K562 (cell line): ENCODE results near the gene LRGUK. TPM values are rescaled to one million over a fixed set of nuclear protein-coding genes. Genes with fewer than 3 reads are reported as not detected.

Source experiments
- ATAC-seq: fragments of 200-7000 bp; cut with Tn5 transposase; 3 replicates; pipeline ENCODE4 v1.9.1; 2020; ENCODE audit warnings: moderate library complexity
- Bru-seq: library from RNA; stranded (reverse); fragments of 400-500 nt; gene quantifications from one replicate; lab custom pipeline; 2021; lab: Mats Ljungman, UMichigan
- BruChase-seq, 2 experiments: library from RNA; stranded (reverse); fragments of 400-500 nt; gene quantifications; one replicate each; lab custom pipeline; 2021; lab: Mats Ljungman, UMichigan
- BruUV-seq: library from RNA; stranded (reverse); fragments of 400-500 nt; replicated peaks from 2 replicates; lab custom pipeline; 2021; lab: Mats Ljungman, UMichigan
- CTCF ChIA-PET: fragments of 300-600 bp; formaldehyde crosslinking; extraction: SDS; loops from one replicate; lab custom pipeline; 2021; ENCODE audit warnings: low intra/inter-chr PET ratio; lab: Yijun Ruan, JAX
- POLR2A ChIA-PET: fragments of 300-600, 350-650 bp; sonication (Branson Sonifier 250); formaldehyde crosslinking; extraction: SDS; loops from one replicate; lab custom pipeline; 2021; ENCODE audit warnings: antibody characterized with exemption, inconsistent platforms; lab: Yijun Ruan, JAX
- DNase-seq, 4 experiments: peaks; one replicate each; pipeline versions ENCODE4 v3.0.0 to v3.0.0-alpha.2; 2011 to 2018; ENCODE audit warnings: low spot score in 3 of 4, mixed read lengths in 3 of 4; ENCODE audit errors: extremely low read depth in 1 of 4
- FAIRE-seq: peaks from 2 replicates; lab custom pipeline; 2011; peaks lifted over from hg19 to GRCh38; lab: Jason Lieb, UNC
- H2AFZ ChIP-seq: 2 replicates; pipeline ENCODE4 v1.6.0; 2011; ENCODE audit warnings: low read depth, low read length, control low read depth, inconsistent platforms
- H3K27ac ChIP-seq: fragments of 200-600 bp; 3 replicates; pipeline ENCODE4 v1.8.0; 2011; ENCODE audit warnings: low read depth, mild to moderate bottlenecking, control low read depth, inconsistent platforms, low read length, moderate library complexity, mixed read lengths; ENCODE audit errors: extremely low read depth
- H3K27me3 ChIP-seq, 2 experiments: fragments of 300-600 bp in 1 of 2; 2 replicates in 1 of 2; 3 replicates in 1 of 2; pipeline versions ENCODE4 v1.6.0 to v1.8.0; 2011; ENCODE audit warnings: inconsistent platforms in 2 of 2, low read length in 2 of 2, mild to moderate bottlenecking in 1 of 2, mixed read lengths in 1 of 2, moderate library complexity in 1 of 2; ENCODE audit not compliant: control insufficient read depth in 2 of 2, insufficient read depth in 2 of 2
- H3K36me3 ChIP-seq: fragments of 300-600 bp; 3 replicates; pipeline ENCODE4 v1.8.0; 2011; ENCODE audit warnings: mild to moderate bottlenecking, low read length, inconsistent platforms; ENCODE audit not compliant: control insufficient read depth, insufficient read depth
- H3K4me1 ChIP-seq, 2 experiments: fragments of 200-600 bp in 1 of 2; replicated peaks in 1 of 2; 2 replicates in 1 of 2; 3 replicates in 1 of 2; pipeline versions ENCODE4 v1.5.1 to v1.8.0; 2011; ENCODE audit warnings: inconsistent platforms in 2 of 2, low read length in 2 of 2, mild to moderate bottlenecking in 1 of 2, mixed read lengths in 1 of 2, moderate library complexity in 1 of 2; ENCODE audit not compliant: control insufficient read depth in 2 of 2, insufficient read depth in 2 of 2
- H3K4me2 ChIP-seq: 2 replicates; pipeline ENCODE4 v1.6.1; 2011; ENCODE audit warnings: low read length, control low read depth, inconsistent platforms, mixed read lengths; ENCODE audit not compliant: insufficient read depth
- H3K4me3 ChIP-seq: fragments of 200-600 bp; sonication (generic), shearing (Covaris generic); 2 replicates; pipeline ENCODE4 v1.5.1; 2016; ENCODE audit warnings: control low read depth, inconsistent platforms
- H3K79me2 ChIP-seq: fragments of 200-600 bp; 3 replicates; pipeline ENCODE4 v1.8.0; 2011; ENCODE audit warnings: low read length, inconsistent platforms; ENCODE audit not compliant: control insufficient read depth, insufficient read depth
- H3K9ac ChIP-seq, 2 experiments: 2 replicates each; pipeline versions ENCODE4 v1.6.0 to v1.6.1; 2011; ENCODE audit warnings: low read depth in 2 of 2, low read length in 2 of 2, control low read depth in 1 of 2, inconsistent platforms in 1 of 2, mild to moderate bottlenecking in 1 of 2, mixed read lengths in 1 of 2; ENCODE audit not compliant: insufficient read depth in 1 of 2
- H3K9me1 ChIP-seq: one replicate; pipeline ENCODE4 v1.6.0; 2011; ENCODE audit warnings: inconsistent platforms, mild to moderate bottlenecking, low read length, moderate library complexity; ENCODE audit not compliant: control insufficient read depth, insufficient read depth
- H3K9me3 ChIP-seq: replicated peaks from 2 replicates; pipeline ENCODE4 v1.5.1; 2011; ENCODE audit warnings: low read depth, low read length, inconsistent platforms; ENCODE audit not compliant: control insufficient read depth, insufficient read depth
- H4K20me1 ChIP-seq: replicated peaks from 2 replicates; pipeline ENCODE4 v1.6.1; 2011; ENCODE audit warnings: low read length, inconsistent platforms, mixed read lengths; ENCODE audit not compliant: control insufficient read depth, insufficient read depth
- E2F1 ChIP-seq: sonication (generic); formaldehyde crosslinking; IDR thresholded peaks from 2 replicates; pipeline ENCODE4 v1.8.1; 2023; ENCODE audit warnings: mild to moderate bottlenecking, missing genetic modification reagents, moderate library complexity
- EHMT2 ChIP-seq: fragments of 450-650 bp; IDR thresholded peaks from 2 replicates; pipeline ENCODE4 v1.6.1; 2018; ENCODE audit warnings: antibody characterized with exemption
- FOXJ2 ChIP-seq: fragments of 200-800 bp; sonication (Bioruptor generic); IDR thresholded peaks from 2 replicates; pipeline ENCODE4 v1.6.1; 2016; ENCODE audit warnings: missing genetic modification characterization, missing compliant biosample characterization
- GATA2 ChIP-seq: sonication (generic); formaldehyde crosslinking; IDR thresholded peaks from 2 replicates; pipeline ENCODE4 v1.4.0; 2020; ENCODE audit warnings: mild to moderate bottlenecking, missing genetic modification reagents
- HNRNPH1 ChIP-seq: fragments of 200-400 bp; formaldehyde crosslinking; optimal IDR thresholded peaks from 2 replicates; pipeline ENCODE3; 2017; ENCODE audit warnings: low read depth, mild to moderate bottlenecking, low read length, moderate library complexity
- HNRNPLL ChIP-seq: fragments of 200-400 bp; formaldehyde crosslinking; IDR thresholded peaks from 2 replicates; pipeline ENCODE4 v1.6.1; 2017; ENCODE audit warnings: low read length, low read depth, mild to moderate bottlenecking; ENCODE audit not compliant: poor library complexity, severe bottlenecking
- MBD2 ChIP-seq: sonication (generic); IDR thresholded peaks from 2 replicates; pipeline ENCODE4 v1.6.1; 2016; ENCODE audit warnings: low read depth, borderline replicate concordance
- MCM3 ChIP-seq: fragments of 450-650 bp; IDR thresholded peaks from 2 replicates; pipeline ENCODE4 v1.6.1; 2016
- MXI1 ChIP-seq: IDR thresholded peaks from 2 replicates; pipeline ENCODE4 v1.6.1; 2011; ENCODE audit warnings: low read depth, mild to moderate bottlenecking, improper control_type of control experiment, low read length
- PHB2 ChIP-seq: fragments of 450-650 bp; IDR thresholded peaks from 2 replicates; pipeline ENCODE4 v1.6.1; 2017; ENCODE audit warnings: low read depth
- RUNX1 ChIP-seq: sonication (generic); IDR thresholded peaks from 2 replicates; pipeline ENCODE4 v1.6.1; 2016; ENCODE audit warnings: antibody characterized with exemption, low read depth
- TCF7 ChIP-seq: sonication (generic); IDR thresholded peaks from 2 replicates; pipeline ENCODE4 v1.6.1; 2016; ENCODE audit warnings: antibody characterized with exemption, borderline replicate concordance
- XRCC5 ChIP-seq: fragments of 200-400 bp; formaldehyde crosslinking; IDR thresholded peaks from 2 replicates; pipeline ENCODE4 v1.6.1; 2017; ENCODE audit warnings: low read depth, mild to moderate bottlenecking, low read length
- ZNF140 ChIP-seq: fragments of 250-450 bp; sonication (Bioruptor Pico); IDR thresholded peaks from 2 replicates; pipeline ENCODE4 v1.8.0; 2021; ENCODE audit warnings: moderate library complexity, mild to moderate bottlenecking, inconsistent platforms
- ZNF512 ChIP-seq: IDR thresholded peaks from 2 replicates; pipeline ENCODE4 v1.6.1; 2016; ENCODE audit warnings: missing genetic modification characterization, missing compliant biosample characterization
- WGBS: fragments of 100-300 bp; shearing (Covaris generic); methylation state at CpG from one replicate; pipeline ENCODE4 v1.1.6; 2016; ENCODE audit warnings: low coverage, mixed read lengths; ENCODE audit not compliant: insufficient coverage; ENCODE audit errors: missing lambda C conversion rate; 5-methylcytosine and 5-hydroxymethylcytosine counted together
- in situ Hi-C: fragments of 300-500 bp; cut with MboI; formaldehyde crosslinking; loops from 4 replicates; pipeline ENCODE4 v1.15.0; 2018; ENCODE audit warnings: inconsistent platforms, mixed read lengths
- intact Hi-C: fragments of 100-400 bp; cut with micrococcal nuclease; formaldehyde crosslinking; loops from 2 replicates; pipeline ENCODE4 v1.14.2; 2022
- long read RNA-seq, 3 experiments: library from polyadenylated mRNA in 2 of 3; library from RNA in 1 of 3; unstranded in 2 of 3; stranded (forward) in 1 of 3; transcript quantifications; one replicate each; pipeline ENCODE4 v2.0.0, GENCODE V29; 2019 to 2022
- polyA minus RNA-seq, 3 experiments: library from RNA; depleted of rRNA, polyadenylated mRNA; stranded (reverse); fragments of >200 nt; gene quantifications; 2 replicates each; pipeline ENCODE4 v1.2.3, GENCODE V29; 2011
- polyA plus RNA-seq, 8 experiments: library from polyadenylated mRNA; depleted of rRNA in 4 of 8; stranded (reverse) in 5 of 8; unstranded in 3 of 8; fragments of >200 nt; fragmentation: Nextera tagmentation in 2 of 8; fragmentation: Illumina TruSeq in 1 of 8; extraction: Ambion mirVana in 2 of 8; extraction: Trizol in 1 of 8; gene quantifications; 2 replicates each; pipeline versions ENCODE4 v1.2.1 to v1.2.3, GENCODE V29; 2011 to 2014; ENCODE audit warnings: inconsistent platforms in 1 of 8, missing spikeins in 1 of 8
- total RNA-seq, 7 experiments: library from RNA; depleted of rRNA in 6 of 7; stranded (reverse); fragments of >200 nt in 6 of 7; fragmentation: Illumina TruSeq in 2 of 7; extraction: Trizol in 2 of 7; gene quantifications; 2 replicates each; pipeline versions ENCODE4 v1.2.1 to v1.2.3, GENCODE V29; 2011 to 2021; ENCODE audit warnings: low replicate concordance in 1 of 7

LRGUK gene
- 0.56 and 0.60 TPM in 2 replicates for total RNA-seq (2011; cell fraction: chromatin; rRNA removed; ENCODE audit: low replicate concordance)
- total RNA-seq (2011; cell fraction: nucleolus; rRNA removed): 0.17 and 0.53 TPM in 2 replicates
- 1.3 TPM in 1 of 2 replicates, not detected in the other for total RNA-seq (2011; cell fraction: nucleoplasm; rRNA removed)
- total RNA-seq (2014; rRNA removed): 0.18 and 0.24 TPM in 2 replicates
- 0.18 and 0.22 TPM in 2 replicates for total RNA-seq (2014; rRNA removed; fragmentation: Illumina TruSeq; extraction: Trizol)
- total RNA-seq (2015; rRNA removed; fragmentation: Illumina TruSeq; extraction: Trizol): 0.26 and 0.33 TPM in 2 replicates
- total RNA-seq (2021): 0.13 TPM in 2 replicates
- 0.15 and 0.21 TPM in 2 replicates for polyA plus RNA-seq (2011; rRNA removed)
- 0.01 and 0.09 TPM in 2 replicates for polyA plus RNA-seq (2011; cell fraction: cytosol; rRNA removed)
- 0.43 and 0.46 TPM in 2 replicates for polyA plus RNA-seq (2011; cell fraction: nucleus; rRNA removed)
- polyA plus RNA-seq (2012): 0.10 and 0.33 TPM in 2 replicates
- 0.18 and 0.21 TPM in 2 replicates for polyA plus RNA-seq (2014; fragmentation: Illumina TruSeq; extraction: Trizol)
- under 1 TPM; 0.04 TPM for polyA plus RNA-seq (2014; fragmentation: Nextera tagmentation; extraction: Ambion mirVana)
- 0.07 and 0.16 TPM in 2 replicates for polyA plus RNA-seq (2014; rRNA removed)
- polyA minus RNA-seq (2011; rRNA and poly(A)+ RNA removed): 0.42 and 1.2 TPM in 2 replicates
- not detected in 2 replicates for polyA minus RNA-seq (2011; cell fraction: cytosol; rRNA and poly(A)+ RNA removed)
- polyA minus RNA-seq (2011; cell fraction: nucleus; rRNA and poly(A)+ RNA removed): 0.33 and 1.3 TPM in 2 replicates
- Bru-seq, nascent RNA: percentile 24 among the genes with signal in this experiment
- BruChase-seq, experiment 1, labeled RNA remaining after a 2-hour chase: percentile 27 among the genes with signal in this experiment
- percentile 28 among the genes with signal in this experiment for BruChase-seq, experiment 2, labeled RNA remaining after a 6-hour chase
- long read RNA-seq, experiment 1: 0 reads
- long read RNA-seq, experiment 2: 0 reads
- long read RNA-seq, experiment 3: 0 reads

GRCh38 chr7:134126966-134127848, at the start of gene LRGUK:
TSS of gene LRGUK (plus strand) at chr7:134127340. CDS start at chr7:134127368, 28 bp downstream.
- Histone ChIP-seq H2AFZ (peak within 1 kb of the TSS; percentile 100), H3K27ac (no peak within 1 kb of the TSS), H3K9me1 (no peaks in the 10 kb centered on the region), H4K20me1 (no peaks in the 10 kb centered on the region), H3K9ac (peak within 1 kb of the TSS; percentile 22 to 83), H3K27me3 (peaks cover 6 to 13% of the 10 kb centered on the region in 2 experiments; a peak in 2 of 5 replicates), H3K4me2 (peak within 1 kb of the TSS; percentile 97), H3K4me3 (peak within 1 kb of the TSS; percentile 57), H3K4me1 (peaks cover 6 to 11% of the 10 kb centered on the region in 2 experiments; a peak in 3 of 5 replicates), H3K79me2 (no peaks in the 10 kb centered on the region), H3K36me3 (no peaks in the 10 kb centered on the region), H3K9me3 (no peaks in the 10 kb centered on the region)
- 5% methylated on average over 43 of the region's 43 CpGs for WGBS
- DNase-seq (peak; percentile 92 to 98 (median 96)), FAIRE-seq (peak; percentile 88), ATAC-seq (peak; percentile 100)
- no TSS peak for BruUV-seq
- ChIA-PET CTCF (no interaction called here), POLR2A (interaction anchor here (0.8 to 1.2 kb wide), 6 partner anchors 9 to 373 kb away, joined by 3 to 7 read pairs (median 3); no protein-coding TSS in a partner anchor)
- in situ Hi-C loops: no loop called here
- intact Hi-C loops: no loop called here
- TF ChIP-seq TCF7: 0 out of 2 replicates have a peak, but pooled peaks have one; percentile 28
- peak; percentile 98 for TF ChIP-seq FOXJ2 (tag)
- TF ChIP-seq GATA2 (CRISPR knock-in tag): no peak
- 0 out of 2 replicates have a peak, but pooled peaks have one; percentile 26 for TF ChIP-seq XRCC5
- peak; percentile 79 for TF ChIP-seq MBD2
- peak; percentile 94 for TF ChIP-seq MXI1
- TF ChIP-seq ZNF140: no peak
- 0 out of 2 replicates have a peak, but pooled peaks have one; percentile 31 for TF ChIP-seq PHB2
- peak; percentile 77 for TF ChIP-seq ZNF512
- TF ChIP-seq RUNX1: peak; percentile 72; the same call in 1 of the 2 replicates
- TF ChIP-seq HNRNPLL: peak; percentile 92
- peak; percentile 56; the same call in 1 of the 2 replicates for TF ChIP-seq EHMT2
- TF ChIP-seq HNRNPH1: no peak
- peak; percentile 53; the same call in 1 of the 2 replicates for TF ChIP-seq E2F1
- TF ChIP-seq MCM3: no peak
